T-helper 9 cell (primary cell): ENCODE measurements around the gene PPP1R13B.
A peak's percentile ranks its signal among the peaks of the same experiment; 100 is the strongest.
"Not testable (repeated sequence)": the region's sequence is repeated elsewhere in the genome, so short reads cannot be mapped to it uniquely, and the experiment has no call there.

ENCODE experiments used
- DNase-seq: peaks from one replicate; pipeline ENCODE4 v3.0.0-alpha.2; 2020

The PPP1R13B gene

DNA sequence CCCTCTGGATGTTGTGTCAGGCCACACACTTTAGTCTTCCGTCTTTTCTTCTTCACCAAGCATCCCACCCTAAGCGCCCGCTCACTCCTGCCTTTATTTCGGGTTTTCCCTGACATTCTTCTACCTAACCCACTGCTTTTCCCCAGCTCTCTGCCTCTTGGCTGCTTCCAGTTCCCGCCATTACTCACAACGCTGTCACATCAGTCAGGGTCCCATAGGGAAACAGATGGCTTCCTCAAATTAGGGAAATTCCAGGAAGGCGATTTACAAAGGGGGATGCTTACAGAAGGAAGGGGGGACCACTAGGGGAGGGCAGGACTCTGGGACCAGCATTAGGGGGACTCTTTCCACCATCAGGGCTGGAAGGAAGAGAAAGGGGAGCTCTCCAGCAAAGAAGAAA is 9.2 kb upstream of the PPP1R13B start:
- no peak for DNase-seq

DNA sequence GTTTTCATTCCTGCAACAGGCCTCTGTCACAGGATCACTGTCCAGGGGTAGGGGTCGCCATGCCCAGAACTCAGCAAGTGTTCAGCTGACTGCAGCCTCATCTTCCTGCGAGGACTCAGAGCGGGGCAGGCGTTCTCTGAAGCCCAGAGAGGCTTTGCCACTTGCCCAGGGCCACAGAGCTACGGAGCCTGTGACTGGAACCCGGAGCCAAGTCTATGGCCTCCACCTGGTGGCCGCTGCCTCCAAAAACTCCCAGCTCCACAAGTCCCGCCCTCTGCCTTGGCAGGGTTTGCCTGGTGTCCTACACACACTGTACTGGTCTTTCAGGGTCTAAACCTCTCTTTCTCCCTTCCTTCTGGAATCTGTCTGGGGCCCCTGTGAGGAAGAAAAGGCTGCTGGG is 8.7 kb upstream of the PPP1R13B start:
- no peak for DNase-seq

DNA sequence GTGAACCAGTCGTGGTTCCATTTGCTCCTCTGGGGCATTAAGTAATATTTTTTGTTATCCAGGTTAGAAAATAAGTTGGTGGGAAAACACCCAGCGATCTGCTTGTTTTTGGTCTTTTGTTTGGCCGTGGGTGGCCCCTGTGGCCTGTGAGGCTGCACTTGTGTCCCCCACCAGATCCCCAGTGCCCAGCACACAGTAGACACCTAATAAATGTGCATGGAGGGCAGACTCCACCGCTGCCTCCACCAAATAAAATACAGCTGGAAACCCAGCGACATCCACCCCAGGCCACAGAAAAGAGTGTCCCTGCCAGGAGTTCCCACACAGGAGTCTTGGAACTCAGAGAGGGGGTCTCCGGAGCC is 8.3 kb upstream of the PPP1R13B start:
- no peak for DNase-seq

DNA sequence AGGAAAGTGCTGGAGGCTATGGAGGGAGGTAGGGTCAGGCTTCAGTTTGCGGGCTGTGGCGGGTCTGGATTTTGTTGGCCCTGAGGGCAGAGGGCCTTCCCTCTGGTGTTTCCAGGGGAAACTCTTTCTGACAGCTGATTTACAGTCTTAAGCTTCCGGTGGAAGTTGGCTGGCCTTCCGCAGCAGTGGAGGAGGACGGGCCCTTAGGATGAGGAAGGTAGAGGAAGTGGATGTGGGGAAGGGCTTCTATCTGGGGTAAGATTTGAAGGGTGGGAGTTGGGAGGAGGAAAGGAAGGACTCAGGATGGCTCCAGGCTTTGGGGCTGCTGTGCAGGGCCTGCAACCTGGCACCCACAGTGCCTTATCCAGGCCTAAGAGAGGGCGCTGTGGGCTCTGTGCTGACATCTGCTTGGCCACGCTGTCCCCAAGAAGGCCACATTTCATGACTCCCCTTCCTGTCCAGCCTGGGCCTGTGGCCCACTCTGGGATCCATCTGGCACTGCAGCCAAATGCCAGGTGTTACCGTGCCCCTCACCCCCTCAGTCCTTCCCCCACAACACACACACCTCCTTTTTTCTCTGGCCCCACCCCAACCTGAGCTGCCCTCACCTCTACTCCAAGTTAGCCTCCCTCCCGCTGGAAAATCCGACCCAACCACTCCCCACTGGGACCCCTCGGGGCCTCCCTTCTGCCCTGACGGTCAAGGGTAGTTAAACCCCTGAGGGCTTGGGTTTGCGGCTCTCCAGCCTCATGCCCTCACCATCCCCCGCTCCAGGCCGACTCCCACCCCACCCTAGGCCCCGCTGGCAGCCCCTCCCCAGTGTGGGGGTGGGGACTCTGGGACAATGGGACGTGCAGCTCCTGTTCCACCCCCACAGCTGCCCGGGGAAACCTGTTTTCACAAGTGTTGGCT is 7.7 kb upstream of the PPP1R13B start:
- DNase-seq = no peak

DNA sequence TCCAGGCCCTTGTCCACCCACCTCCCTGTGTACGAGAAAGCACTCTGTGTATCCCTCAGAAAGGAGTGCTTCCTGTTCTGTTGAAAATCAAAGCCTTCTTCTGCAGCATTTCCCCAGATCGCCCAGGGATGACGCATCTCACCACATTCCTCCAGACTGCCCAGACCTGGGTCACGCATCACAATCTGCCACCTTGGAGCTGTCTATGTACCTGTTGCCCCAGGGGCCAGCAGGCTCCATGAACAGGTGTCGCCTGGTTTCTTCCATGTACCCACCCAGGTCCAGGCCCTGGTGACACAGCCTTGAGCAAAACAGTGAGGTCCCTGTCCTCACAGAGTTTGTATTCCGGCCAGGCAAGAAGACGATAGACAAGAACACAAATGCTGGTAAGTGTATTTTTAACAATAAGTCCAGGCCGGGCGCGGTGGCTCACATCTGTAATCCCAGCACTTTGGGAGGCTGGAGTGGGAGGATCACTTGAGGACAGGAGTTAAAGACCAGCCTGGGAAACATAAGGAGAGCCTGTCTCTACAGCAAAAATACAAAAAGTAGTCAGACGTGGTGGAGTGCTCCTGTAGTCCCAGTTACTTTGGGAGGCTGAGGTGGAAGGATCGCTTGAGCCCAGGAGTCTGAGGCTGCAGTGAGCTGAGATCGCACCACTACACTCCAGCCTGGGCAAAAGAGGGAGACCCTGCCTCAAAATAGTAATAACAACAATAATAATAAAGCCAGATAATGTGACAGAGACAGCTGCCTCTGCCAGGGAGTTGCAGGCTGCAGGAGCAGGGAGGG is 6.8 kb upstream of the PPP1R13B start:
- no peak for DNase-seq

DNA sequence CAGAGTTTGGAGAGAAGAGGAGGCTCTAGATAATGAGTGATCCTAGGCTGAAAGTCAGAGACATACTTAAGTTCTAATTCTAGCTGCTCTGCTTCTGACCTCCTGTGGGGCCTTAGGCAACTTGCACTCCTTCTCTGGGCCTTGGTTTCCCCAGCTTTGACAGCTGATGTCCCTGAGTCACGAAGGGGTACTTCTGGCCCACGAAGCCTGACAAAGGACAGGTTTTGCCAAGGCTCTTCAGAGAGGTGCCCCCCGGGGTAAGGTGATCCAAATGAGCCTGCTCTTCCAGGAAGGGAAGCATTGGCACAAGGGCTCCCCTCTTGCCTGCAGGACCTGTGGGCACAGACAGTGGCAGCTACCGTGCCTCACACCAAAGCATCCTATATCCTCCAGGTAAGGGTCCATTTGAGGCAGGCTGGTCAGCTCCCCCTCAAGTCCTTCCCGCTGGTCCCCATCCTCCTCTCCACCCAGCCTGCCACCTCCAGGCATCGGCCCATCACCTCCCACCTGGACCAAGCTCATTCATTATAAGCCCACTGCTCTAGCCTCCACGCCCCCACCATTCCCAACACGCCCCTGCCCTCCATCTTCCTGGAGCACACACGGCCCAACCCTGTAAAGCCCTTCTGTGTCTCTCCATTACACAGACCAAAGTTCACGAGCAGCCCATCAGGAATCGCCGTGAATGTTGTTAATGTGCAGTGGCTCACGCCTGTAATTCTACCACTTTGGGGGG is 1.9 kb upstream of the PPP1R13B start:
- DNase-seq = no peak

DNA sequence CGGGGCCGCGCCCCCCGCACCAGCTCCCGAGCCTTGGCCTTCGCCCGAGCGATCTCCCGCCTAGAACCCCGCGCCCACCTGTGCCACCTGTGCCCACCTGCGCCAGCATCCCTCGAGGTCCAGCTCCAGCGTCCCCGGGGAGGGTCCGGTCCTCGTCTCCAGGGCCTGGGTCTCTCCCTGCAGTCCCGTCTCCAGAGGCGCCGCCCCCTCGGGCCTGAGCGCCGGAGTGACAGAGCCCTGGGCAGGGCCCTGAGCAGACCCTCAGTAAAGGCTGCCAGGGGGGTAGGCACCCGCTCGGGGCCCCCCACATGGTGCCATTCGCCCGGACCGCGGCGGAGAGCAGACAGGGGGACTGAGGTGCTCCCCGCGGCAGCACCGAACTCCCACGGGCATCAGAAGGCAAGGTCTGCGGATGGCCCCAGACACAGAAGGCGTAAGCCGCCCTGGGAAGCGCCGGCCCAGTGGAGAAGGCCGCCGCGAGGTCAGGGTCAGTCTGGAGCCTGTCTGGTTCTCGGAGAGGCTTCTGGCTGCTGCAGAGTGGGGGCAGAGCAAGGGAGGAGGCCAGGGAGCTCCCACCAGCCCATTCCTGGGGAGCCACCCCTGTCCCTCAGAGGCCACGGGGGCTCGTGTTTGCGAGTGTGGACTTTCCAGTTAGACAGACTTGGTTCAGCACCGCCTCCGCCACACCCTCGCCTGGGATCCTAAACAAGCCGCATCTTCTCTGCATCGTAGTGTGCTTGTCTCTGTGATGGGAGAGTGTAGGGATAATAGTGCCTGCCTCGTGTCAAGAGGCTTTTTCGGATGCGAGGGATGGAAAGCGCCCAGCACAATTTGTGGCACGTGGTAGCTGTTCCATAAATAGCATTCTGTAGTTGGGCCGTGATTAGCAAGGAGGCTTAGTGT is 1.1 kb upstream of the PPP1R13B start:
- no peak for DNase-seq

DNA sequence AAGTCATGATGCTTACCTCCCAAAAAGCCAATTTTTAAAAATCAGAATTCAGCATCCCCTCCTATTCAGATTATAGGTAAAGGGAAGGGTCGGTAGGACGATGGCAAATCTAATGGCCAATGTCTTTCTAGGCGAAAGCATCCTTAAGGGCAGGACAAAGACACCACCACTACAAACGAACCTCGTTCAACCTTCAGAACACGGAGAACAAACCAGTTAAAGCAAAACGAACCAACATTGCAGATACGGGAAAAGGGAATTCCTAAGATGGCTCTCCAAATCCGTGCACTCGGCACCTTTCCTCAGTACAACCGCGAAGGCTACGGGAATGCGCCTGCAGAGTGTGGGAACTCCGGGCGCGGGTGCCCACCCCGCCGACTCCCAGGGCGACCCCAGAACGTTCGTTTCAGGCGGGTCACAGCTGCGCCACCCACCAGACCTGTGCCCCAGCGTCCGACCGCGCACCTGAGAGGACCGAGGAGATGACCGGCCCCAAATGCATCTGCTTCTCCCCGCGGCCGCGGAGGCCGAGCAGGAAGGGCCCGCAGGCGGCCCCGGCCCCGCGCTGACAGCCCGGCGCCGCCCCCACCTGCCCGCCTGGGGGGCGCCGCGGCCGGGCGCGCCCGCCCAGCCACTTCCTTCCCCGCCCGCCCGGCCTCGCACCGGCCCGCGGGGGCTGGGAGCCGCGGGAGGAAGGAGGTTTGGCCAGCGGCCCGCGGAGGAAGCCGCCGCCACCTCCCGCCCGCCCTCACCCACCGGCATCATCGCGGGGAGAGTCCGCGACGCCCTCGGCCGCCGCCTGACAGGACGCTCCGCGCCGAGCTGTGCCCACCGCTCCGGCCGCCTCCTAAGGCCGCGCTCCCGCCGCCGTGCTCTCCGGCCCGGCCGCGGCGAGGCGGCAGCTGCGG is 578 bp downstream of the PPP1R13B start:
- DNase-seq = peak; percentile 28

DNA sequence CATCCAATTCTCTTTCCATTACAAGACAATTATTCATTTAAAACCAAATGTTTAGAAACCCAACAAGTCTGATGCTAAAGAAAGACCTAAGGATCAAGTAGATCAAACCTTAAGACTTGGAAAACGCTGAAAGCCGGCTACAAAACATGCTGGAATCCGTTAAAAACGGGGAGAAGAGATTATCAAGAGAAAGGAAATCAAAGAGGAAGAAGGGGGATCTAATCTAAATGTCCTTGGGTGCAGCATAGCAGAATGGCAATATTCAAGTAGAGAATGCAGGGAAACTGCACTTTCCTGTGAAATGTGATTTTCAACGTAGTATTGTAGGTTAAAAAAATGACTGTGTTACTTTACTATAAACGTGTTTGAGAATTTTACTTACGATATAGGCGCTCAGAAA is 1.3 kb downstream of the PPP1R13B start:
- no peak for DNase-seq

DNA sequence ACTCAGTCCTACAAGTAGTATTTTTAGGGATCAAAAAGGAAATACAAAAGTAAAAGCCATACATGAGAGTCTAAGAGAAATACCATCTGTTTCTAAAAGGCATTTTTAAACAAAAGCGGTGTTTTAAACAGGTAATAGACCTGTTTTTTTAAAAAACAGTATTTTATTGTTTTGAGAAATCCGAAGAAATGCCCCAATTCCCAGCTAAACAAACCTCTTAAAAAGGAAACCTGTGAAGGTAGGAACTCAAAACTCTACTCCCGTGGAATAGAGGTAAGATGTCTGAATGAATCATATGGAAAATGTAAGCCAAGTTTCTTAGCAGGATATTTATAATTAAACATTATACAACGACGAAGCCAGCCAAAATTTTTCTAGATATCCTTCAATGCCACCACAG is 2.0 kb downstream of the PPP1R13B start:
- no peak for DNase-seq

DNA sequence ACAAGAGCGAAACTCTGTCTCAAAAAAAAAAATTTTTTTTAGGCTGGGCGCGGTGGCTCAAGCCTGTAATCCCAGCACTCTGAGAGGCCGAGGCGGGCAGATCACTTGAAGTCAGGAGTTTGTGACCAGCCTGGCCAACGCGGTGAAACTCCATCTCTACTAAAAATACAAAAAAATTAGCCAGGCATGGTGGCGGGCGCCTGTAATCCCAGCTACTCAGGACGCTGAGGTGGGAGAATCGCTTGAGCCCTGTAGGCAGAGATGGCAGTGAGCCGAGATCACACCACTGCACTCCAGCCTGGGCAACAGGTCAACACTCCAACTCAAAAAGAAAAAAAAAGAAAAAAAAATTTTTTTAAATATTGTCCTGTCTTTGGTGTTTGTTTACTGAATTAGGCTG is 6.1 kb downstream of the PPP1R13B start:
- DNase-seq = not testable (repeated sequence)

DNA sequence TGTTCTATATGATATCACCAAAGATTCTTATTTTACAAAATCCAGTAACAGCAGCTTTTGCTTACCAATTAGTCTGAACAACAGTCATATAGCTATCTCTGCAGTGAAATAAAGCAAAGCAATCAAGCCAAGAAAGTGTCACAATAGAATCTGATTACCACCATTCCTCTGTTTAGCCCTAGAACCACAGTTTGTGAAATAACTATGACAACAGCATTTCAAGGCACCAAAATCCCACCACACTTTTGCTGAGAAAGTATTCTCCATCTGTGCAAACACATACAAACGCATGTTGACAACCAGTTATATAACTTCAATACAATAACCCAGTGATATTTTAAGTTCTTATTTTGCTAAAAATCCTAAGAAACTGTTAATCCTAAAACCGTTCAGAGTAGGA is 7.4 kb downstream of the PPP1R13B start:
- no peak for DNase-seq

DNA sequence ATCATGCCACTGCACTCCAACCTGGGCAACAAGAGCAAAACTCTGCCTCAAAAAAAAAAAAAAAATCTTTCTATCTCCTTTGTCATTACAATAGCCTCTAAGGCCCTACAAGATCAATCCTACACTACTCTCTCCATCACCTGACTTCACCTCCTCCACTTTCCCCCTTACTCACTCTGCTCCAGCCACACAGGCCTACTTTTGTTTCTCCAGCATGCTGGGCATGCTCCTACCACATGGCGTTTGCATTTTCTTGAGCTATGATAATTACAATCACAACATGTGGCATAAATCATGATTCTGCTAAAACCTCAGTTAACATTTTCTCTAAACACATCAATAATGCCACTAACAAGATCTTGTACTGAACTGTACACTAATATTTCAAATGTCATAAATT is 7.8 kb downstream of the PPP1R13B start:
- no peak for DNase-seq

DNA sequence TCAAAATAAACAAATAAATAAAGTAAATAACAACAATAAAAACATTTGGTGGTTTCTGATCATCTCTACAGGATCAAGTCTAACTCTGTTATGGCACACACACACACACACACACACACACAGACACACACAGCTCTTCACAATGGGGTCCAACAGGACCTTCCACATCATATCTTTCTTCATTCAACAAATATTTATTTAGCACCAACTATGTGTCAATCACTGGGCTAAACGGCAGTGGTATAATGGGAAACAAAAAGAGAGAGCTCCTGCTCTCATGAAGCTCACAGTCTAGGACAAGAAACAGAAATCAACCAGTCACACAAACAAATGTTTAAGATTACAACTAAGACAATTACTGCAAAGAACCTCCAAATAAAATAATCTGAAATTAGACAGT is 9.3 kb downstream of the PPP1R13B start:
- DNase-seq = no peak

DNA sequence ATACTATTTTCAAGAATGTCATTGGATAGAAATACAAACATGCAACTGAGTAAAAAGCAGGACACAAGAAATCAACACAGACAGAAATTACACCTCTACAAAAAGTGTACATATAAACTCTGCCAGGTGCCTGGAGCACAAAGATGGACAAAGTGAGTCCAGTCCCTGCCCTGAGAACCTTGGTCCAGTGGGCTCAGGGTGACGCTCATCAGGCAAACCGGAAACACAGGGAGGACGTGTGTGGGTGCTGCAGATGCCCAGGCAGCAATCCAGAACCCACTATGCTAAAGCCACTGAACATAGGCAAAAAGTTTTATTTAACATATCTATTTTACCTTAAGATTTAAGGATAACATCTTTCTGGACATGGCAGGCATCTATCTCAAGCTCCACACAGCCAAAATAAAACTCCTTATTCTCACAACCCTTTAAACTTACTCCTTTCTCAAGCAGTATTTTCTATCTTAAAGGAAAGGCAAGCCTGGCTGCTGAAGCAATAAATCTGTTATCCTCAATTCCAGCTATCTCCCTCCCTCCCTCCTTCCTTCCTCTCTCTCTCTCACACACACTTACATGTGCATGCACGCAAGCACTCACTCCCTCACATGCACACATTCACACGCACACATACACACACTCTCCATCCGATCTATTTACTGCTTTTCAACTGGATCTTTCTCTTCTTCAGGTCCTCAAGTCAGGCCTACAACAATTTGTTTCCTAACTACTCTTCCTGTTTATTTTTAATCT is 10.2 kb downstream of the PPP1R13B start:
- DNase-seq = no peak

DNA sequence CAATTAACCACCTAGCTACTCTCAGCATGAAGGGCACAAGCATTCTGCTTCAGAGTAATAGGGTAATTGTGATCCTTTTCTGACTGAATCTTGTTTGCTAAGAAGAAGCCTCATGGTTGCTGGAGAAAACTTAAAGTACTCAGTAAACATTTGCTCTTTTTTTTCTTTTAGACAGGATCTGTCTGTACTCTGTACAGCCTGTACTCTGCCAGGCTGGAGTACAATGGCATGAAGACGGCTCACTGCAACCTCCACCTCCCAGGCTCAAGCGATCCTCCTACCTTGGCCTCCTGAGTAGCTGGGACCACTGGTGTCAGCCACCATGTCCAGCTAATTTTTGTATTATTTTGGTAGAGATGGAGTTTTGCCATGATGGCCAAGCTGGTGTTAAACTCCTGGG is 12.4 kb downstream of the PPP1R13B start:
- DNase-seq = no peak

DNA sequence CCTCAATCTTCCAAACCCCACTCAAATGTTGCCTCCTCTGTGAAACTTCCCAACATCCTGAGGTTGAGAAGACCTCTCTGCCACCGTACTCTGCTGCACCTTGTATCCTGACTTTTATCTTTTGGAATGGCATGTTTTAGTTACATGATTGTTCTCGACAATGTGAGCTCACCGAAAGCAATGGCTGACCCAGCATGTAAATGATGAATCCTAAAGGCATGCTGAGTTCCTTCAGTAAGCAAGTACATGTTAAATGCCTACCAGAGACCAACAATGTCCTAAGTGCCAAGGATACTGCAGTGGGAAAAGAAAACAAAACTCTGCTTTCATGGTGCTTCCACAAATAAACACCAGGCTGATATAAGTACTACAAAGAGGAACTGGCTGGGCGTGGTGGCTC is 13.7 kb downstream of the PPP1R13B start:
- DNase-seq = no peak

DNA sequence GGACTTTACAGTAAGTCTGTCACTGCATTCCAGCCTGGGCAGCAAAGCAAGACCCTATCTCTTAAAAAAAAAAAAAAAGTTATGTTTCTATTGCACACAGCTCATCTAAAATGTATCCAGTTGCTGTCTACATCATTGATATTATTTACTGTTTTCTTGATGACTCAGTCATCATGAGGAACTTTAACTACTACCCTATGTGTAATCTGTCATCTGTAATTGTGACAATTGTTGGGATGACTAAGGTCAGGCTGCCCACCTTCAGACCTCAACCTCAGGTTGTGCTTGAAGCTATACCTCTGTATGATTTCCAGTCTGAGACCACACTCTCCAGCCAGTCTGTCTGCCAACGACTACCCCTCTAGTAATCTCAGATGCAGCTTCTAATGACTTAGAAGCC is 15.3 kb downstream of the PPP1R13B start:
- no peak for DNase-seq

DNA sequence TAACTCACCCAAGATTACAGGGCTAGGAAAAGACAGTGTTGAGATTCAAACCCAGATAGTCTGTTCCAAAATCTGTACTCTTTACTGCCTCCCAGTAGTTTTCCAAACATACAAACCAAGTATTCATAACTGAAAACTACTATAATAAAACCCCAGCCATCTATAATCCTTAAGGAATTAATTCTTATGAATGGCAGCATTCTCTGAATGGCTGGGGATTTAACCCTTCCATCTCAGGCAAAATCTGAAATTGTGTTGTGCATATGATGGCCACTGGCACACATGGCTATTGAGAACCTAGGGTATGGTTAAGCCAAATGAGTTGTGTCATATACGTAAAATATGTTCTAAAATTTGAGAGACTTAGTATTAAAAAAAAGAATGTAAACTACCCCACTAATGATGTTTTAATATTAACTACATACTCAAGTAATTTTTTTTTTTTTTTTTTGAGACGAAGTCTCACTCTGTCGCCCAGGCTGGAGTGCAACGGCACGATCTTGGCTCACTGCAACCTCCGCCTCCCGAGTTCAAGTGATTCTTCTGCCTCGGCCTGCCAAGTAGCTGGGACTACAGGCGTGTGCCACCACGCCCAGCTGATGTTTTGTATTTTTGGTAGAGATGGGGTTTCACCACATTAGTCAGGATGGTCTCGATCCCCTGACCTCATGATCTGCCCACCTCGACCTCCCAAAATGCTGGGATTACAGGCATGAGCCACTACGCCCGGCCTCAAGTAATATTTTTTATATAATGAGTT is 16.7 kb downstream of the PPP1R13B start:
- DNase-seq = no peak
